GM23338 (cell line): ENCODE data around the gene TMEM154. TPM values are rescaled to one million over a fixed set of nuclear protein-coding genes. Genes with fewer than 3 reads are reported as not detected.

ENCODE experiments used
- ATAC-seq: fragments of 200-7000 bp; cut with Tn5 transposase; 3 replicates; pipeline ENCODE4 v1.9.1; 2020
- DNase-seq: peaks from one replicate; pipeline ENCODE4 v3.0.0-alpha.2; 2015; ENCODE audit warnings: low spot score
- H2AFZ ChIP-seq: fragments of 200-600 bp; sonication (generic); 2 replicates; pipeline ENCODE4 v1.8.0; 2016; ENCODE audit warnings: antibody characterized with exemption, mild to moderate bottlenecking, moderate library complexity
- H3F3A ChIP-seq: fragments of 200-600 bp; sonication (generic); replicated peaks from 2 replicates; pipeline ENCODE4 v1.8.0; 2017; ENCODE audit warnings: antibody characterized with exemption, mixed run types, low read depth
- H3K27ac ChIP-seq: fragments of 200-600 bp; sonication (generic); 2 replicates; pipeline ENCODE4 v1.6.1; 2016; ENCODE audit warnings: low read depth
- H3K27me3 ChIP-seq: fragments of 200-600 bp; sonication (generic); 2 replicates; pipeline ENCODE4 v1.8.0; 2016; ENCODE audit warnings: mild to moderate bottlenecking, mixed run types, moderate library complexity; ENCODE audit not compliant: insufficient read depth
- H3K36me3 ChIP-seq: fragments of 200-600 bp; sonication (generic); 2 replicates; pipeline ENCODE4 v1.8.0; 2016; ENCODE audit warnings: mild to moderate bottlenecking; ENCODE audit not compliant: insufficient read depth
- H3K4me1 ChIP-seq: fragments of 200-600 bp; sonication (generic); 2 replicates; pipeline ENCODE4 v1.8.0; 2016; ENCODE audit warnings: mild to moderate bottlenecking, moderate library complexity; ENCODE audit not compliant: insufficient read depth
- H3K4me2 ChIP-seq: fragments of 200-600 bp; sonication (generic); 2 replicates; pipeline ENCODE4 v1.7.1; 2017; ENCODE audit warnings: mixed run types
- H3K4me3 ChIP-seq: fragments of 200-600 bp; sonication (generic); 2 replicates; pipeline ENCODE4 v1.6.1; 2016; ENCODE audit warnings: mixed run types
- H3K79me2 ChIP-seq: fragments of 200-600 bp; sonication (generic); replicated peaks from 2 replicates; pipeline ENCODE4 v1.8.0; 2017; ENCODE audit warnings: mild to moderate bottlenecking; ENCODE audit not compliant: insufficient read depth
- H3K9me2 ChIP-seq: fragments of 200-600 bp; sonication (generic); 2 replicates; pipeline ENCODE4 v1.8.0; 2017; ENCODE audit not compliant: insufficient read depth
- H4K20me1 ChIP-seq: fragments of 200-600 bp; sonication (generic); replicated peaks from 2 replicates; pipeline ENCODE4 v1.8.0; 2017; ENCODE audit warnings: mild to moderate bottlenecking; ENCODE audit not compliant: insufficient read depth
- H3K27ac Mint-ChIP-seq: 2 replicates; pipeline ENCODE4 v1.8.0; 2020; ENCODE audit warnings: inconsistent platforms, mild to moderate bottlenecking, moderate library complexity, mixed read lengths
- H3K27me3 Mint-ChIP-seq: 3 replicates; pipeline ENCODE4 v1.8.0; 2022; ENCODE audit warnings: low read depth, mild to moderate bottlenecking, moderate library complexity, mixed read lengths, inconsistent platforms; ENCODE audit not compliant: insufficient read depth, poor library complexity
- H3K36me3 Mint-ChIP-seq: 3 replicates; pipeline ENCODE4 v1.8.0; 2021; ENCODE audit warnings: low read depth, mild to moderate bottlenecking, inconsistent platforms, moderate library complexity, mixed read lengths
- H3K4me1 Mint-ChIP-seq: 3 replicates; pipeline ENCODE4 v1.8.0; 2020; ENCODE audit warnings: mild to moderate bottlenecking, inconsistent platforms, mixed read lengths
- H3K4me3 Mint-ChIP-seq: 3 replicates; pipeline ENCODE4 v1.8.0; 2021; ENCODE audit warnings: moderate library complexity, mild to moderate bottlenecking, inconsistent platforms, mixed read lengths
- H3K9me3 Mint-ChIP-seq: 3 replicates; pipeline ENCODE4 v1.8.0; 2020; ENCODE audit warnings: moderate library complexity, mild to moderate bottlenecking, inconsistent platforms, mixed read lengths
- CREB1 ChIP-seq: fragments of 250-450 bp; sonication (Bioruptor Pico); IDR thresholded peaks from 2 replicates; pipeline ENCODE4 v1.5.0; 2020; ENCODE audit warnings: low read depth, mild to moderate bottlenecking, moderate library complexity
- EZH2 ChIP-seq: fragments of 200-600 bp; sonication (generic); IDR thresholded peaks from one replicate; pipeline ENCODE4 v1.8.0; 2017; ENCODE audit warnings: antibody characterized with exemption, mild to moderate bottlenecking, low read depth; ENCODE audit not compliant: unreplicated experiment
- EZH2phosphoT487 ChIP-seq: fragments of 200-600 bp; sonication (generic); IDR thresholded peaks from one replicate; pipeline ENCODE4 v1.8.1; 2018; ENCODE audit warnings: antibody characterized with exemption; ENCODE audit not compliant: unreplicated experiment
- JUNB ChIP-seq: IDR thresholded peaks from one replicate; pipeline ENCODE4 v1.6.1; 2016; ENCODE audit warnings: antibody characterized with exemption; ENCODE audit not compliant: unreplicated experiment
- NANOG ChIP-seq: IDR thresholded peaks from 2 replicates; pipeline ENCODE4 v1.6.1; 2016; ENCODE audit warnings: antibody characterized with exemption, borderline replicate concordance
- POLR2AphosphoS5 ChIP-seq: IDR thresholded peaks from 2 replicates; pipeline ENCODE4 v1.6.1; 2016; ENCODE audit warnings: antibody characterized with exemption, low read depth
- STAT1 ChIP-seq: IDR thresholded peaks from one replicate; pipeline ENCODE4 v1.6.1; 2016; ENCODE audit warnings: antibody characterized with exemption; ENCODE audit not compliant: unreplicated experiment
- ZNF114 ChIP-seq: fragments of 250-450 bp; sonication (Bioruptor Pico); IDR thresholded peaks from 2 replicates; pipeline ENCODE4 v1.5.0; 2020; ENCODE audit warnings: mild to moderate bottlenecking, moderate library complexity
- ZNF331 ChIP-seq: fragments of 250-450 bp; sonication (Bioruptor Pico); IDR thresholded peaks from 2 replicates; pipeline ENCODE4 v1.5.0; 2020; ENCODE audit warnings: low read depth, mild to moderate bottlenecking, moderate library complexity
- ZNF462 ChIP-seq: fragments of 250-450 bp; sonication (Bioruptor Pico); IDR thresholded peaks from 2 replicates; pipeline ENCODE4 v1.5.0; 2020; ENCODE audit warnings: mild to moderate bottlenecking, moderate library complexity
- polyA plus RNA-seq: library from polyadenylated mRNA; unstranded; fragments of >200 nt; fragmentation: Nextera tagmentation; extraction: Ambion mirVana; gene quantifications from 2 replicates; pipeline ENCODE4 v1.2.1, GENCODE V29; 2016
- total RNA-seq: library from RNA; depleted of rRNA; stranded (reverse); fragments of >200 nt; shearing (Covaris generic); gene quantifications from 2 replicates; pipeline ENCODE4 v1.2.3, GENCODE V29; 2014
- TF ChIP-seq, protein P1 (sequence below), 2 experiments: fragments of 200-600 bp in 1 of 2; sonication (generic) in 1 of 2; conservative IDR thresholded peaks; 2 replicates each; pipeline versions ENCODE4 v1.5.1 to v1.6.1; 2016 to 2017; ENCODE audit warnings: antibody characterized with exemption in 2 of 2, low read depth in 2 of 2, mild to moderate bottlenecking in 2 of 2, moderate library complexity in 1 of 2
- TF ChIP-seq, protein P2 (sequence below): IDR thresholded peaks from 2 replicates; pipeline ENCODE4 v1.6.1; 2016; ENCODE audit warnings: antibody characterized with exemption

Gene TMEM154
- total and polyA plus RNA-seq, 2 experiments from 2014 or later: 1.0 to 1.7 TPM

- Mint-ChIP-seq H3K4me1 (peaks cover 19% of the 10 kb centered on the region), H3K36me3 (no peaks in the 10 kb centered on the region), H3K27me3 (peaks cover 3% of the 10 kb centered on the region), H3K9me3 (no peaks in the 10 kb centered on the region), H3K4me3 (no peak overlapping the region), H3K27ac (no peak overlapping the region)
- Histone ChIP-seq H2AFZ (no peak overlapping the region), H3F3A (no peaks in the 10 kb centered on the region), H3K27ac (no peak overlapping the region), H3K79me2 (no peaks in the 10 kb centered on the region), H3K4me2 (no peak overlapping the region), H3K4me1 (peaks cover 29% of the 10 kb centered on the region), H3K36me3 (no peaks in the 10 kb centered on the region), H3K27me3 (no peaks in the 10 kb centered on the region), H4K20me1 (no peaks in the 10 kb centered on the region), H3K9me2 (no peaks in the 10 kb centered on the region), H3K4me3 (no peak overlapping the region)
- ATAC-seq (no peak), DNase-seq (no peak)
- TF ChIP-seq ZNF114 (no peak), EZH2phosphoT487 (no peak), NANOG (no peak), ZNF331 (CRISPR knock-in tag) (no peak), JUNB (no peak), STAT1 (no peak), POLR2AphosphoS5 (no peak)
These were observed 12.0 kb downstream of the TMEM154 start for GRCh38 chr4:152667781-152668180.

DNA sequence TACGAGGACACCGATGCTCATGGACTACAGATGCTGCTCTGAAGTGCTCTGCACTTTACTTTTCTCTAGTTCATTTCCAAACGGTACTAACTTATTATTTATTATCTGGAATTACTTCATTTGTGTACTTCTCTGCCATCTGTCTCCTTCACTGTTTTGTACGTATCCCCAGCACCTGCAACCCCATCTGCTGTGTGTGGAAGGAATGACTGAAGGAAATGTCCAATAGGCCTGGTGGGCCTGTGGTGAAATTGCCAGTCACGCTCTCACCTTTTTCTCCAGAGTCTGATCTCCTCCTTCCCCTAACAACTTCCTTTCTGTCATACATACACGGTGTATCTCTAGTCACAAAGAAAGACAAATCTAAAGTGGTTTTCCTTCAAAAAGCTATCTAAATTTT lies 12.9 kb downstream of the TMEM154 start:
- Histone ChIP-seq H3K36me3 (no peaks in the 10 kb centered on the region), H3K9me2 (no peaks in the 10 kb centered on the region), H3K27me3 (no peaks in the 10 kb centered on the region), H3F3A (no peaks in the 10 kb centered on the region), H3K27ac (no peak overlapping the region), H4K20me1 (no peaks in the 10 kb centered on the region), H3K79me2 (no peaks in the 10 kb centered on the region), H3K4me2 (no peak overlapping the region), H3K4me1 (peaks cover 26% of the 10 kb centered on the region), H3K4me3 (no peak overlapping the region), H2AFZ (no peak overlapping the region)
- Mint-ChIP-seq H3K36me3 (no peaks in the 10 kb centered on the region), H3K27ac (no peak overlapping the region), H3K4me3 (no peak overlapping the region), H3K9me3 (no peaks in the 10 kb centered on the region), H3K27me3 (peaks cover 3% of the 10 kb centered on the region), H3K4me1 (peaks cover 15% of the 10 kb centered on the region)
- DNase-seq: no peak
- no peak for ATAC-seq
- no peak for TF ChIP-seq ZNF462 (CRISPR knock-in tag)
- TF ChIP-seq, protein P1, sequence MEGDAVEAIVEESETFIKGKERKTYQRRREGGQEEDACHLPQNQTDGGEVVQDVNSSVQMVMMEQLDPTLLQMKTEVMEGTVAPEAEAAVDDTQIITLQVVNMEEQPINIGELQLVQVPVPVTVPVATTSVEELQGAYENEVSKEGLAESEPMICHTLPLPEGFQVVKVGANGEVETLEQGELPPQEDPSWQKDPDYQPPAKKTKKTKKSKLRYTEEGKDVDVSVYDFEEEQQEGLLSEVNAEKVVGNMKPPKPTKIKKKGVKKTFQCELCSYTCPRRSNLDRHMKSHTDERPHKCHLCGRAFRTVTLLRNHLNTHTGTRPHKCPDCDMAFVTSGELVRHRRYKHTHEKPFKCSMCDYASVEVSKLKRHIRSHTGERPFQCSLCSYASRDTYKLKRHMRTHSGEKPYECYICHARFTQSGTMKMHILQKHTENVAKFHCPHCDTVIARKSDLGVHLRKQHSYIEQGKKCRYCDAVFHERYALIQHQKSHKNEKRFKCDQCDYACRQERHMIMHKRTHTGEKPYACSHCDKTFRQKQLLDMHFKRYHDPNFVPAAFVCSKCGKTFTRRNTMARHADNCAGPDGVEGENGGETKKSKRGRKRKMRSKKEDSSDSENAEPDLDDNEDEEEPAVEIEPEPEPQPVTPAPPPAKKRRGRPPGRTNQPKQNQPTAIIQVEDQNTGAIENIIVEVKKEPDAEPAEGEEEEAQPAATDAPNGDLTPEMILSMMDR (conservative IDR thresholded peaks at IDR 0.05; ENCODE audit: low read depth in 2 of 2): no peak
- no peak for TF ChIP-seq EZH2phosphoT487
- TF ChIP-seq ZNF114: no peak
- no peak for TF ChIP-seq POLR2AphosphoS5
- no peak for TF ChIP-seq CREB1
- TF ChIP-seq ZNF331 (CRISPR knock-in tag): no peak
- TF ChIP-seq JUNB: no peak
- TF ChIP-seq, protein P2, sequence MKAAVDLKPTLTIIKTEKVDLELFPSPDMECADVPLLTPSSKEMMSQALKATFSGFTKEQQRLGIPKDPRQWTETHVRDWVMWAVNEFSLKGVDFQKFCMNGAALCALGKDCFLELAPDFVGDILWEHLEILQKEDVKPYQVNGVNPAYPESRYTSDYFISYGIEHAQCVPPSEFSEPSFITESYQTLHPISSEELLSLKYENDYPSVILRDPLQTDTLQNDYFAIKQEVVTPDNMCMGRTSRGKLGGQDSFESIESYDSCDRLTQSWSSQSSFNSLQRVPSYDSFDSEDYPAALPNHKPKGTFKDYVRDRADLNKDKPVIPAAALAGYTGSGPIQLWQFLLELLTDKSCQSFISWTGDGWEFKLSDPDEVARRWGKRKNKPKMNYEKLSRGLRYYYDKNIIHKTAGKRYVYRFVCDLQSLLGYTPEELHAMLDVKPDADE: no peak
- TF ChIP-seq EZH2: no peak
- TF ChIP-seq STAT1: no peak
- no peak for TF ChIP-seq NANOG
